Duodenal mucosa (tissue), 2 donors: ENCODE measurements around the gene PTK6.

Source experiments
- H3K27ac ChIP-seq: one replicate; pipeline ENCODE4 v1.7.0; 2013; ENCODE audit warnings: low read depth, low read length
- H3K27me3 ChIP-seq, 2 donors: one replicate each; pipeline ENCODE4 v1.7.0; 2013; ENCODE audit warnings: low read length in 2 of 2, control low read depth in 1 of 2; ENCODE audit not compliant: insufficient read depth in 2 of 2, control insufficient read depth in 1 of 2
- H3K36me3 ChIP-seq, 2 donors: one replicate each; pipeline ENCODE4 v1.7.0; 2013; ENCODE audit warnings: low read length in 2 of 2, control low read depth in 1 of 2; ENCODE audit not compliant: insufficient read depth in 2 of 2, control insufficient read depth in 1 of 2
- H3K4me1 ChIP-seq, 2 donors: one replicate each; pipeline ENCODE4 v1.7.0; 2013; ENCODE audit warnings: low read length in 2 of 2, control low read depth in 1 of 2; ENCODE audit not compliant: insufficient read depth in 2 of 2, control insufficient read depth in 1 of 2
- H3K4me3 ChIP-seq, 2 donors: one replicate each; pipeline ENCODE4 v1.7.0; 2013; ENCODE audit warnings: low read length in 2 of 2, low read depth in 1 of 2
- H3K9ac ChIP-seq, 2 donors: one replicate each; pipeline ENCODE4 v1.7.0; 2013; ENCODE audit warnings: low read length in 2 of 2, low read depth in 1 of 2
- H3K9me3 ChIP-seq, 2 donors: one replicate each; pipeline ENCODE4 v1.7.0; 2013; ENCODE audit warnings: low read length in 2 of 2, control low read depth in 1 of 2; ENCODE audit not compliant: control insufficient read depth in 1 of 2

The PTK6 gene

DNA sequence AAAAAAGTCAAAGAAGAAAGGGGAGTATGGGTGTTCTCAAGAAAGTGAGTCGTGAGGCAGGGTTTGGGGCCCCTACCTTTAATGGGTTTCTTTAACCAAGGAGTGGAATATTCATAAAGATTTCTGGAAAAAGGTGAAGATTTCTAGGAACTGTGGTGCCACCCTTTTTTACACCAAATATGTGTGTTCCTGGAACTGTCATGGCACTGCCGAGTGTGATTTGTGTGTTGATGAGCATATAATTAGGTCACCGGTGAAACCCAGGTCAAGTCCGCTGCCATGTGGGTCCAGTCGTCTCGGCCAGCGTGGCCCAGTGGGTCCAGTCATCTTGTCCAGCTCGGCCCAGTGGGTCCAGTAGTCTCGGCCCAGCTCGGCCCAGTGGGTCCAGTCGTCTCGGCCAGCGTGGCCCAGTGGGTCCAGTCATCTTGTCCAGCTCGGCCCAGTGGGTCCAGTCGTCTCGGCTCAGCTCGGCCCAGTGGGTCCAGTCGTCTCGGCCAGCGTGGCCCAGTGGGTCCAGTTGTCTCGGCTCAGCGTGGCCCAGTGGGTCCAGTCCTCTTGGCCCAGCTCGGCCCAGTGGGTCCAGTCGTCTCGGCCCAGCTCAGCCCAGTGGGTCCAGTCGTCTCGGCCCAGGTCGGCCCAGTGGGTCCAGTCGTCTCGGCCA lies 30.0 kb downstream of the PTK6 start:
- no peak overlapping the region for H3K9ac ChIP-seq
- H3K36me3 ChIP-seq: no peaks in the 10 kb centered on the region
- peaks cover 9 to 12% of the 10 kb centered on the region in 2 donors for H3K9me3 ChIP-seq
- no peaks in the 10 kb centered on the region for H3K4me1 ChIP-seq
- H3K27ac ChIP-seq: no peak overlapping the region
- peaks cover 9 to 13% of the 10 kb centered on the region in 2 donors for H3K27me3 ChIP-seq
- no peak overlapping the region for H3K4me3 ChIP-seq

DNA sequence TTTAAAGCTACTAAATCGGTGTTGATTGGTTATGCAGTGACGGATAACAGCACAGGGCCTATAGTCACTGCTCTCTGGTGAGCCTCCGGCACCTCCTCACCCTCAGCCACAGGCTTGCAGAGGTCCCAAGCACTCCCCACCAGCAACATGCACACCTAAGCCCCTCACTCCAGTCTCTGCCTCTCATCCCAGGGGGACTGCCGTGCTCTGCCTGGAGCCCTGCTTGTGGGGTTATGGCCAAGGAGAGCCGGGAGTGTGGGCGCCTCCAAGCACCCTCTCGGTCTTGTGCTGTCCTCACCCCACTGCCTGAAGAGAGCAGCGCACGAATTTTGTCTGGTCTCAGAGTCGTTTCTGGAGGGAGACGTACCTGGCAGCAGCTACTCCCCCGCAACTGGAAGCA lies 31.5 kb downstream of the PTK6 start:
- Histone ChIP-seq H3K4me1 (no peaks in the 10 kb centered on the region), H3K9me3 (peaks cover 9 to 12% of the 10 kb centered on the region in 2 donors), H3K9ac (no peak overlapping the region), H3K36me3 (no peaks in the 10 kb centered on the region), H3K27ac (no peak overlapping the region), H3K4me3 (no peak overlapping the region), H3K27me3 (peaks cover 11 to 15% of the 10 kb centered on the region in 2 donors)

DNA sequence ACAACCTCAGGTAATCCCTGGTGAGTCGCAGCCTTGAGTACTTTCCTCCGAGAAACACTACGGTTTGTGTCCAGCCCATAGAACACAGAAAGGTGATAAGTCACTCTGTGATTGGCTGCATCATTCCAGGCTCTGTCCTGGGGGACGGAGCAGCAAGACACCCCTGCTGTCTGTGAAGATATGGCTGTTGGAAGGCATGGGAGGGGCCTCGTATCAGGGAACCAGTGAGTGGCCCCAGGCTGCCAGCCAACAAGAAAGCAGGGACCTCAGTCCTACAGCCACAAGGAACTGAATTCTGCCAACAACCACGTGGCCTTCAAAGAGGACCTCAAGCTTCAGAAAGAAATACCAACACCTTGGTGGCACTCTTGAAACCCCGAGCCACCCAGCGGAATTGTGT lies 31.9 kb downstream of the PTK6 start:
- no peak overlapping the region for H3K4me3 ChIP-seq

DNA sequence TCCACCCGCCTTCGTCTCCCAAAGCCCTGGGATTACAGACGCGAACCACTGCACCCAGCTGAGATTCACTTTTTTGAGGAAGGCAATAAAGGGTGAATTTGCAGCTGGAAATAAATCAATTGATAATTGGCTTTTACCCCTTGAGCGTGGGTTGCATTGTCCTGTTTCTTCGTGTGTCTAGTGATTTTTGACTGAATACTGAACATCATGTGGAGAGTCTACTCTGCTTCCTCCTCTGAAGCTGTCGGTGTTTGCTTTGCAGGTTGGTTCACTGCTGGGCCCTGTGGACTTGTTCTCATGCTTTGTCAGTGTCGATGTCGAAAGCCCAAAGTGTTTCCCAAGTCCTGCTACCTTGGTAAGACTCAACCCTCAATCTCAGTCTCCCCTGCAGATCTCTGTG lies 32.5 kb downstream of the PTK6 start:
- no peaks in the 10 kb centered on the region for H3K4me1 ChIP-seq
- no peaks in the 10 kb centered on the region for H3K36me3 ChIP-seq
- H3K9ac ChIP-seq: no peak overlapping the region
- H3K27ac ChIP-seq: no peak overlapping the region
- H3K9me3 ChIP-seq: peaks cover 9 to 12% of the 10 kb centered on the region in 2 donors
- H3K27me3 ChIP-seq: peaks cover 14 to 23% of the 10 kb centered on the region in 2 donors
- no peak overlapping the region for H3K4me3 ChIP-seq

More for the DNA sequence above, 31.9 kb downstream of the PTK6 start:
- H3K27ac ChIP-seq: no peak overlapping the region
- no peaks in the 10 kb centered on the region for H3K36me3 ChIP-seq
- H3K9me3 ChIP-seq: peaks cover 9 to 12% of the 10 kb centered on the region in 2 donors
- no peaks in the 10 kb centered on the region for H3K4me1 ChIP-seq
- H3K9ac ChIP-seq: no peak overlapping the region
- H3K27me3 ChIP-seq: peaks cover 11 to 17% of the 10 kb centered on the region in 2 donors

DNA sequence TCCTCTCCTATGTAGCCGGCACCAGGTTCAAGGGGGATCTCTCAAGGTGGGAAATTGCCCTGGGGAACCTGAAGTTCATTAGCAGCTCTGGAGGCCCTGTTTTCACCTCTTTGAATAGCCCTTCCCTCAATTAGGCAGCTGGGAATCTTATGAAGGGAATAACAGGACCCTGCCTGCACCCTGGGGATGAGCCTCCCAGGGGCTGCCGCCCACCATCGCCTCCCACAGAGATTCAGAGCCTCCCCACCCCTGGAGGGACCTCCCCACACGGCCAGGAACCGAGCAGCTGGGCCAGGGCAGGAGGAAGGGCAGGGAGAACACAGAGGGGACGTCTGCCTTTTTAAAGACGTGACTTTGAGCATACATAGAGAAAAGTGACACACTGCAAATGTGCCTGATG lies 33.7 kb downstream of the PTK6 start:
- Histone ChIP-seq H3K9ac (no peak overlapping the region), H3K4me1 (no peaks in the 10 kb centered on the region), H3K4me3 (no peak overlapping the region), H3K36me3 (no peaks in the 10 kb centered on the region), H3K27ac (no peak overlapping the region), H3K27me3 (peaks cover 19 to 26% of the 10 kb centered on the region in 2 donors), H3K9me3 (peaks cover 9 to 12% of the 10 kb centered on the region in 2 donors)

DNA sequence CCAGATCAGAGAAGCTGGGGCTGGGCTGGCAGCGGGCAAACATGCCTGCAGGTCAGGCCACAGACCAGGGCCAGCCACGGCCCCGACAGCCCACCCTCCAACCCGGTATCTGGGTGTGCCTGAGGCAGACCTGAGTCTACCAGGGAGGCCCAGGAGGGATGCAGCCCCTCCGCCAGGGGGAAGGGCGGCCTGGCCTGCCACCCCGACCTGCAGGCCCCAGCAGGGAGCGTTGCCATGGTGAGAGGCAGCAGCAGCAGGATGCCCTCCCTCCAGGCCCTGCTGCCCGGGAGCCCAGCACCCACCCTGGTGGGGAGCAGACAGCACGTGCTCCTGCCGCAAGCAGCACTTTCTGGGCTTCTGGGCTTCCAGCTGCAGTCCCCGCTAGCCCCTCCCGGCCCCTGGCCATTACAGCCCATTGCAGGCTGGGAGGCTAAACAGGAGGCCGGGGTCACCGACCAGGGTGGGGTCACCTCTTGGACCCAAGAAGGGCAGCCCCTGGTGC lies 34.5 kb downstream of the PTK6 start:
- Histone ChIP-seq H3K4me1 (no peaks in the 10 kb centered on the region), H3K9me3 (peaks cover 9 to 12% of the 10 kb centered on the region in 2 donors), H3K4me3 (no peak overlapping the region), H3K36me3 (no peaks in the 10 kb centered on the region), H3K9ac (no peak overlapping the region), H3K27me3 (peaks cover 19 to 32% of the 10 kb centered on the region in 2 donors), H3K27ac (no peak overlapping the region)

DNA sequence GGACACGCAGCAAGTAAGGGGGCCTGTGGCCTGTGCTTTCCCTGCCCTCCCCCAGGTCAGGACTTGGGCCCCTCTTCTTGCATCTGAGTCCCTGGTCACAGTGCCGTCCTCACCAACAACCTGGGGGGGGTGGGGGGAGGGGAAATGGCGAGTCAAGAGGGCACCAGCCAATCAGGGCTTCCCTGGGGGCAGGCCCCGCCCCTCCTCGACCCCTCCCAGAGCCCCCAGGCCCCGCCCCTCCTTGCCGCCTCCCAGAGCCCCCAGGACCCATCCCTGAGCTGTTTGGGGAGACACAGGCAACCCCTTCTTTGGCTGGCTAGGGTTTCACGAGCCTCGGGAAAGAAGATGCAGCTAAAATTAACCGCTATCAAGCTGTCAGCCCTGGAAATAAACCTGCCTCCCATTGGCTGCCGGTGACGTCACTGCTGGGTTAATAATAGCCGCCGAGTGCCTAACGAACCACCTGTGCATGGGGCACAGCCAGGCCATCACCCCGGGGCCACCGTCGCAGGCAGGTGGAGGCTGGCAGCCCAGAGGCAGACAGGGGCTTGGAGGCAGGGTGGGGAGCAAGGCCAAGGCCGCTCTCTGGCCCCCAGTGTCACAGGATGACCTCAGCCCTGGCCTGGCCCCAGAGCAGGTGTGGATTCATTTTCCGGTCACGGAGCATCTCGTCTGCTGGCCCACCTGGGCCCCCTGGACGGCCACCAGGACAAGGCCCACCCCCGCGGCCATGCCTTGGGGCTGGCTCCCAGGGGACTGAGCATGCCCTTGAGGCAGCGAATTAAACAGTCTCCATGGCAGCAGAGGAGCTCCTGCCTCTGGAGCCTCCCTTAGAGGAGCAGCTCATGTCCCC lies 35.1 kb downstream of the PTK6 start:
- no peaks in the 10 kb centered on the region for H3K4me1 ChIP-seq
- no peak overlapping the region for H3K9ac ChIP-seq
- H3K9me3 ChIP-seq: peaks cover 9 to 12% of the 10 kb centered on the region in 2 donors
- H3K4me3 ChIP-seq: no peak overlapping the region
- H3K27me3 ChIP-seq: peaks cover 25 to 39% of the 10 kb centered on the region in 2 donors
- no peak overlapping the region for H3K27ac ChIP-seq
- no peaks in the 10 kb centered on the region for H3K36me3 ChIP-seq

DNA sequence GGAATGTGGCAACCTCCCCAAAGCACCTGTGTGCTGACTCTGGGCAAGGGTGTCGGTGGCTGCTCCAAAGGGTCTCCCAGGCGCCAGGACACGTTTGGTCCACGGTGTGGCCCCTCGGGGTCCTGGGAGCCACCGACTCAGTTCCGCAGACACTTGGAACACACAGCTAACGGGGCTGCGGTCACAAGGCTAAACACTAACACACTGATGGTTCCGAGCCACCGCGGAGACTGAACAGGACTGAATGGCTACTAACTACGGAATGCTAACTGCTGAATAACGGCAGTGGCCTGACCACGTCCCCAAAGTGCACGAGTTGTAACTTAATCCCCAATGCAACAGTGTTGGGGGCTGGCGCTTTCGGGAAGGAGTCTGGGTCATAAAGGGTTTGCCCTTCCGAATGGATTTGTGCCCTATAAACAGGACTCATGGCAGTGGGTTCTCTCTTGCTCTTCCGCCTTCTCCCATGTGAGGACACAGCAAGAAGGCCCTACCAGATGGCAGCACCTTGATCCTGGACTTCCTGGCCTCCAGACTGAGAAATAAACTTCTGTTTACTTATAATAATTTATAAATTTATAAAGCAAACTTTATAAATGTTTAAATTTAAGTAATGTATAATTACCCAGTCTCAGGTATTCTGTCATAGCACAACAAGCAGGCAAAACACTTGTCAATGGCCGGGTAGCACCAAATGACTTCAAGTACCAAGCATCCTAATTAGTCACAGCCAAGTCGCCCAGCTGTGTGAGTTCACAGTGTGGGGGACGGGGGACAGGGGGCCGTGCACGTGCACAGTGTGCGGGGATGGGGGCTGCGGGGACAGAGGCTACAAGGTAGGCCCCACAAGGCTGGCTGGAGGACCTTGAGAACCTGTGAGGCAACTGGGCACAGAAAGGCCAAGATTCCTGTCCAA lies 36.0 kb downstream of the PTK6 start:
- Histone ChIP-seq H3K36me3 (no peaks in the 10 kb centered on the region), H3K9me3 (peaks cover 9 to 12% of the 10 kb centered on the region in 2 donors), H3K27ac (no peak overlapping the region), H3K4me1 (peaks cover 0 to 4% of the 10 kb centered on the region in 2 donors), H3K4me3 (no peak overlapping the region), H3K9ac (no peak overlapping the region), H3K27me3 (peaks cover 32 to 45% of the 10 kb centered on the region in 2 donors)

DNA sequence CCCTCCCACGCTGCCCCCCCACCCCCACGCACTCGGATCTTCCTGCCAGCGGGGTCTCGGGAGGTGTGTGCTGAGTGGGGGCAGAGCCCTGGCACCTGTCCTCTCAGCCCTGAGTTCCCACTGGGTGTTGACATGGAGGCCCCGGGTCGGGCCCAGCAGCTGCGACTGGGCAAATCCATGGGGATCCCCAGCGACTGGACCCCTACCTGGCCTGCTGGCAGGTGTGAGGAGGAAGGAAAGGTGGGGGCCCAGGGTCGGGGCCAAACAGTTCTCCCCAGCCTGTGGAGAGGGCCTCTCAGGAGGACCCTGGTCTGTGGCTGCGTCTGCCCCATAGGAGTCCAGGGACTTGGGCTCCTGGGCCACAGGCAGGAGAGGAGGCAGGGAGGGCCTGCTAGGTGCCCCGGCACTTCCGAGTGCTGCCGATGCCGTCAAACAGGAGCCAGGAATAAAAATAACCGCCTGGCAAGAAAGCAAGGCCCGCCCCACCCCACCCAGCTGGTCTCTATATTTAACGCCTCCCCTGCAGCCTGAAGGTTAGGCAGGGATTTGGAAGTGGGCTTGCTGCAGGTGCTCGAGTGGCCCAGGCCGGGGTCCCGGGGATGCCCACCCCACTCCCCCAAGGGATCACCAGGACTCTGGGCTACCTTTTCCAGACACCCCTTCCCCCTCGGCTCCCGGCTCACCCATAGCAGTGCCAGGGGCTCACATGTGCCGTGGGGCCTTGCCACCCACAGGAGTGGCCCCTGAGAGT lies 36.9 kb downstream of the PTK6 start:
- H3K36me3 ChIP-seq: no peaks in the 10 kb centered on the region
- peaks cover 0 to 4% of the 10 kb centered on the region in 2 donors for H3K4me1 ChIP-seq
- no peak overlapping the region for H3K27ac ChIP-seq
- H3K4me3 ChIP-seq: no peak overlapping the region
- peaks cover 36 to 45% of the 10 kb centered on the region in 2 donors for H3K27me3 ChIP-seq
- H3K9ac ChIP-seq: no peak overlapping the region
- H3K9me3 ChIP-seq: peaks cover 8 to 9% of the 10 kb centered on the region in 2 donors
